Caki2 (cell line): Measurements from ENCODE around the gene AXL. TPM values are rescaled to one million over a fixed set of nuclear protein-coding genes. Genes with fewer than 3 reads are reported as not detected.

Source experiments
- DNase-seq: peaks from one replicate; pipeline ENCODE4 v3.0.0-alpha.2; 2015; ENCODE audit warnings: low read depth
- in situ Hi-C: cut with HindIII; loops from 2 replicates; pipeline ENCODE4 v1.10.0; 2016; ENCODE audit warnings: low sequenced_read_pairs, low pct_unique_long_range_greater_than_20kb, mixed read lengths
- total RNA-seq: library from RNA; depleted of rRNA; stranded (reverse); fragments of >200 nt; shearing (Covaris generic); gene quantifications from 2 replicates; pipeline ENCODE4 v1.2.3, GENCODE V29; 2014; ENCODE audit warnings: low replicate concordance

The AXL gene
- total RNA-seq, 1 experiment from 2014 or later: 418 TPM

DNA sequence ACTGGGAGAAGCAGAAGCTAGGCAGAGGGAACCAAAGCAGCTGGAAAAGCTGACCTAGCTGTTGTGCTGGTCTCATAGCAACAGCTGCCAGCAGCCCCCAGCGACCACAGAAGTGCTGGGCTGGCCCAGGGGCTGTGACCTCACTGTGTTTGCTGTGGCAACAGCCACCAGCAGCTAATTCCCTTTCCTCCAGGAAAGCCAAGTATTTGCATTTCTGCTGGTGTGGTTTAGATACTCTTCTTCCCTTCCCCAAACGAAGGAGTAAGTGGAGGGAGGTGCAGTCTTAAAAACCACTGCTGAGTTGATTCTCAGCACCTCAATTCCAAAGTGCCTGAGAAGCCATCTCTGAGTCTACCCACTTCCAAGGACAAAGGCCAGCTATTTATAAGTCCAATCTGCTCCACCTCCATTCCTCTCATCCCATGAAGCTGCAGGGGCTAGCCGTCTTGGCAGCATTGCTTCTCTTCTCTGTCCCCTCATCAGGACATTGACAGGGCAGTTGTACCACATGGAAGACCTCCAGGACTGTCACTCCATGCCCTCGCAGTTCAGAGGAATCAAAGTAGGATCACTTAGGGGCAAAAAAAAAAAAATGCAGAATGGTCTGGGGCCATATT lies 79.4 kb downstream of the AXL start:
- in situ Hi-C loops: no loop called here
- peak; percentile 44 for DNase-seq

- no peak for DNase-seq
These were observed 80.2 kb downstream of the AXL start for GRCh38 chr19:41299046-41299754.

DNA sequence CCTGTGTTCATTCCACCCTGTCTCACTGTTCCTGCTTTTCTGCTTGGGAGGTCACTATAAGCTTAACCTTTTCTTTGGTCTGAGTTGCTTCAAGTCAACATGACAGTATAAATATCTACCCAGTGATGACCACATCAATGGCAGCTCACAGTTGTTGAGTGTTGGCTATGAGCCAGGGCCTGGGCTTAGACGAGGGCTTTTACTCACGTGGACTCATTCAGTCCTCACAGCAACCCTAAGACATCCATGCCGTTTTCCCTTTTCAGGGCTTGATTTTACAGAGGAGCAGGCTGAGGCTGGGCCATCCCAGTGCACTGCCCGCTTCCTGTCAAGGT lies 80.7 kb downstream of the AXL start:
- no peak for DNase-seq
- in situ Hi-C loops: no loop called here

More at GRCh38 chr19:41299046-41299754, 80.2 kb downstream of the AXL start:
- in situ Hi-C loops: no loop called here

GRCh38 chr19:41300555-41300954 lies 81.5 kb downstream of the AXL start:
- in situ Hi-C loops: no loop called here

DNA sequence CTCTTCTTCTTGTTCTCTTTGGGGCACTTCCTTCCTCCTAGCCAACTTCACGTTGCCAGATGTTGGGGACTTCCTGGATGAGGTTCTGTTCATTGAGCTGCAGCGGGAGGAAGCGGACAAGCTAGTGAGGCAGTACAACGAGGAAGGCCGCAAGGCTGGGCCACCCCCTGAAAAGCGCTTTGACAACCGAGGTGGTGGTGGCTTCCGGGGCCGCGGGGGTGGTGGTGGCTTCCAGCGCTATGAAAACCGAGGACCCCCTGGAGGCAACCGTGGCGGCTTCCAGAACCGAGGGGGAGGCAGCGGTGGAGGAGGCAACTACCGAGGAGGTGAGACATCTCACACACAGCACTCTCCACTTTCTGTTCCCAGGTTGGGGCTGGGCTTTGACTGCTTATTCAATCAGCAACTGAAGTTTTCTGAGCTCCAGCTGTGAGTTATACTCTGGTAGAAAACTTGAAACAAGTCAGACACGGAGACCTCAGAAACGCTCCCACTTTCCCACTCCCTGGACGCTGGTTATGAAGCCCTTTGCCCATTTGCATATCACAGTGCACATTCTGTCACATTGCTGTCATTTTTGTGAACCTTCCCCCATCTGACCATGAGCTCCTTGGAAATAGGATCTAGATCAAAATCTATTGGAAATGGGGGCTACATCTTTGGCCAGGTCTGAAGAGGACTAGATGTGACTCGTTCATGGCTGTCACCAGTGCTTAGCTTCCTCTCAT lies 83.8 kb downstream of the AXL start:
- in situ Hi-C loops: no loop called here
- DNase-seq: no peak

More at GRCh38 chr19:41300555-41300954, 81.5 kb downstream of the AXL start:
- DNase-seq: no peak

DNA sequence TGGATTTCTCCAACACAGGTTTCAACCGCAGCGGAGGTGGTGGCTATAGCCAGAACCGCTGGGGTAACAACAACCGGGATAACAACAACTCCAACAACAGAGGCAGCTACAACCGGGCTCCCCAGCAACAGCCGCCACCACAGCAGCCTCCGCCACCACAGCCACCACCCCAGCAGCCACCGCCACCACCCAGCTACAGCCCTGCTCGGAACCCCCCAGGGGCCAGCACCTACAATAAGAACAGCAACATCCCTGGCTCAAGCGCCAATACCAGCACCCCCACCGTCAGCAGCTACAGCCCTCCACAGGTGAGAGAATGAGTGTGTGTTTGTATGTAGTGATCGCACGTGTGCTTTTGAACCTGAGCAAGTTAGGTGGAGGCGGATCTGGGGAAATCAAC lies 84.9 kb downstream of the AXL start:
- no peak for DNase-seq
- in situ Hi-C loops: no loop called here

DNA sequence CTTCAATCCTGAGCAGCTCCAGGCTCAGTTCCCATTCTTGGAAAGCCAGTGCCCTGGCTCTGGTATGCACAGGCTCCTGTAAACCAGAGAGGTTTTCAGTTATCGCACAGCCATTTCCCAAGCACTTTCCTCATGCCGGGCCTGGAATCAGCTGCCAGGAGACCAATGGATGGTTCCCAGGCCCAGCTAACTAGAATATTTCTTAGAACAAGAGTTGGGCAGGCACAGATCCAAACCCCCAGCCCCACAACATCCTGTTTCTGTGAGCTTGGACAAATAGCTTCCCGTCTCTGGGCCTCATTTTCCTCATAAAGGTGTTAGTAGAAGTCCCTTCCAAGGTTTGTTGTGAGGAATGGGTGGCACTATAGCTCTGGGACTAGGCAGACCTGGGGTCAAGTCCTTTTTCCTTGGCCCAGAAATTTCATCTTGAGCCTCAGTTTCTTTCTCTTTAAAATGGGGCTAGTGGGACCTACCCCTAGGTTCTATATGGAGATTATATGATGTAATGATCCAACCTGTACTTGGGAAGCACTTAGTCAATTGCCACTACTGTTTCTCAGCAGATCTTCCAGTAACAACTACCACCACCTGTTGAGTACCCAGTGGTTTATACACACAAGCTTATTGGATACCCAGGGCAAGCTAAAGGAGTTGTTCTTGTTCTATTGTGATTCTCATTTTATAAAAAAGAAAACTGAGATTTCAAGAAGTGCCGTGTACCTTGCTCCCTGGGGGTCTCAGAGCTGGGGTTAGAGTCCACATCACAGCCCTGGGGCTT lies 85.9 kb downstream of the AXL start:
- in situ Hi-C loops: no loop called here
- DNase-seq: no peak

- in situ Hi-C loops: no loop called here
- no peak for DNase-seq
These were observed 87.1 kb downstream of the AXL start for GRCh38 chr19:41305927-41306793.

DNA sequence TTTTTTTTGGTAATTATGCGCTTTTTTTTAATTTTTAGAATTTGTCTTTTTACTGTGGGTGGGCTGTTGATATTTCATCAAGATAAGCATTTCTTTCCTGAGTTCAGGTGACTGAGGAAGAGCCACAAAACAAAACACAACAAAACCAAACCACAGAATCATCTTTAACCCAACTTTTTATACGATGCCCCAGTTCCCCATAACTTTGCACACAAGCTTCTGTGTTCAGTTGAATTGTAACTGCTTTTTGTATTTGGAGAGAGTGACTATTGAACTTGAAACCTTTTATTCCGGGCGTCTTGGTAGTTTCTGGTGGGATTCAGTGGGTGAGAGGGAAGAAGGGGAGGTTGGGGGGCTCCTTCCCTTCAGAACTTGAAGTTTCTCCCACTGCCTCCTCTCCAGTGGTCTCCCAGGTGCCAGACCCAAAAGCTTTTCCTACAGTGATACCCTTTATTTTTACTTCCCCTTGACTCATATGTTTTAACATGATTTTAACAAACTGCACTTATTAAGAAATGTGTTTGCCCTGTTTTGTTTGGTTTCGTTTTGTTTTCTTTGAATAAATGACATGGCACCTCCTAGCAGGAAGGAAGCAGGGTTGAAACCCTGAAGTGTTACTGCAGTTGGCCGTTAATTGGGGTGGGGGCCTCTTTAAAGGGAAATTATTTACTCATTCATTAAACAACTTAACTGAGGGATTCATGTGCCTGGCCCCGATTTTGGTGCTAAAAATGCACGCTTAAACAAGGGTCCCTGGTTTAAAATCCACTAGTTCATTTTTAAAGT lies 88.3 kb downstream of the AXL start:
- no peak for DNase-seq
- in situ Hi-C loops: no loop called here

DNA sequence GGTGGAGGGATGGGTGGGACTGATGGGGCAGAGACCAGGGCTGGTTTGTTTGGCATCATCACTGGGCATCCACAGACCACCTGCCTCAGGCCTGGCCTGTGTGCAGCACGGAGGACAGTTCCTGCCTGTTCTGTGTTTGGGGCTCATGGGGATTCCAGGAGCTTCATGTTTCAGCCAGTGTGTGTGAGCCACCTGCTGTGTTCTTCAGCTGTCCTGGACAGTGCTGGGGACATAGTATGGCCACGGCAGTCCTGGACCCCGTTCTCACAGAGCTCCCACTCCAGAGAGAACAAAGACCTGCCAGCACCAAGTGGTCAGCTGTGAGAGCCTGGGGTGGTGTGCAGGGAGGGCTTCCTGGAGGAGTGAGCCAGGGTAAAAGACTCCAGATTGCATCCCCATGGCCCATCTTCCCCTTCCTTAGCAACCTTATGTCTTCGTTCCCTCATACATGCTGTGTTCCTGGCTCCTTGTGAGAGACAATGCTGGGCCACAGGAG lies 89.0 kb downstream of the AXL start:
- in situ Hi-C loops: no loop called here
- DNase-seq: no peak

DNA sequence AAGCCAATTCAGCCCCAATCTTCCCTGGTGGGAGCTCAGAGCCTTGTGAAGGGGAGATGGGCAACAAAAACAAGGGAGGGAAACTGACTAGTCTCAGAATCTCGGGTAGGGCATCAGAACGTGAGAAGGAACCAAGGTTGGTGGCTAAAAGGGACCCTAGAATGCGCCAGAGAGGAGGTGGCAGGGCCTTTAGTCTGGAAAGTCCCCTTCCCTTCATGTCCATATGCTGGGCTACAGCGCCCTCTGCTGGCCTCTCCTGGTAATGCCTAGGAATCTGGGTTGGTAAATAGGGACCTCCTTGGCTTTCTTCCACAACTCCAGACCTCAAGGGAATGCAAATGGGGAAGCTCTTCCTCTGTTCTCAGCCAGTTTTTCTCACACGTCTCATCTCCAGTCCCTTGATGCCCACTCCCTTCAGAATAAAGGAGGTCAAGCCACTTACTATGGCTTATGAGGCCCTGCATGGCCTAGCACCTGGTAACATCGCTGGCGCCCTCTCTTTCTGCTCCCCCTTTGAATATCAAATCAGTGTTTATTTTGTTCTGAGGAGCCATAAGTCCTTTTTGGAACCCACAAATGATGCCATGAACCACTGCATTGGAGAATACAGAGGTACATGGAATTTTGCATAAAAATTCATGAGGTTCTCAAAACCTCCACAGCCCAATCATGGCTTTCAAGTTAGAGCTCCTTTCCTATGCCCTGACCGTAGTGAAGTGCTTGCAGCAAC lies 89.6 kb downstream of the AXL start:
- in situ Hi-C loops: no loop called here
- peak; percentile 91 for DNase-seq

DNA sequence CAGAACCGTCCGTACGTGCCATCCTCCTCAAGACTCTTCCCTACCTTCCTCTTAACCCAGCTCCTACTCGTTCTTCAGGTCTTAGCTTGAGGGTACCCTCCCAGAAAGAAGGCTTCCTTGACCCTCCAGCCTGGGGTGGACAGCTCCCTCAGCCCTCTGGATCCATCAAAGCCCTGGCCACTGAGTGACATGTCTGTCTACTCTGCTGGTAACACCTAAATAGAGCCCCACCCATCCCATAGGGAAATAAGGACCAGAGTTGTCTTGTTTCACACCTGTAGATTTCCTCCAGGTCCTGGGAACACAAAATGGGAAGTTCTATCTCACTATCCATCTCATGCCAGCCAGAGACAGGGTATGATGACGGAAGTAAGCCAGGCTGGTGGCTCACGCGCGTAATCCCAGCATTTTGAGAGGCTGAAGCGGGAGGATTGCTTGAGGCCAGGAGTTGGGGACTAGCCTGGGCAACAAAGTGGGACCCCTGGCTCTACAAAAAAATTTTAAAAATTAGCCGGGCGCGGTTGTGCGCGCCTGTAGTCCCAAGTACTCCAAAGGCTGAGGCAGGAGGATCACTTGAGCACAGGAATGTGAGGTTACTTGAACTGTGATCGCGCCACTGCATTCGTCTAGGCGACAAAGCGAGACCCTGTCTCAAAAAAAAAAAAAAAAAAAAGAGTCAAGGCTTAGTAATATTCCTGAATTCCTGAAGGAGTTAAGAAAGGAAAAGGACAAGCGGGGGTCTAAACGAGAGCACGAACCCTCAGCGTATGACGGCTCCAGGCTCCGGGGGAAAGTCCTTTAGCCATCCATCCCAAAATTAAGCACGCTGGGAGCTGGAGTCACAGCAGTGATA lies 90.4 kb downstream of the AXL start:
- peak; percentile 46 for DNase-seq
- in situ Hi-C loops: no loop called here

DNA sequence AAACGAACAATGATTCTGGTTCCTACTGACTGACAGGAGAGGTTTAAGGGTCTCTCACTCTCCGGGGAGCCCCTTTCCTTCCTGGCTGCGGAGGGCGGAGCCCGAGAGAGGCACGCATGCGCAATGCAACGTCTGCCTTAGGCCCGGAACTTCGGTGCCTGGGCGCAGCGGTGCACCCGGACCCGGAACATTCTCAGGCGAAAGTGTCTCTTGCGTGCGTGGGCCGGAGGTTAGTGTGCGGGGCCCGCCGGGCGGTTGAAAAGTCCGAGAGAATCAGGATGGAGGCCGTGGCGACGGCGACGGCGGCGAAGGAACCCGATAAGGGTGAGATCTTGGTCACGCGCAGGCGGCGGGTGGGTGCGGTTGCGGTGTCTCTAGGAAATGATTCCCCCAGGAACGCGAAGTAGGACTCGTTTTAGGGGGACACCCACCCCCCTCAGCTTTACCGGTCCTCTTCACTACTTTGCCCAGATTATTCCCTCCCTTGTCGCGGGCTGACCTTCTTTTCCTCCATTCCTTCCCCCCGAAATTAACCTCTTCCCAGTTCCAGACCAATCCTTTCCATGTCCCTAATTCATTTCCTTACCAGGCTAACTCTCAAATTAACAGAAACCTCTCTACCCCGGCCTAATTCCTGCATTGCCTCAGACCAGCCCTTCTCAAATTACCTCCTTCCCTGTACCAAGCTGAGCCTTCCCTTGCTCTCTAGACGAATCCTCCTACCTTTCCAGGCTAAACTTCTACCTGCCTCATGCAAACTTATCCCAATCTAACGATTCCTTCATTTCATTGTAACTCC lies 91.2 kb downstream of the AXL start, which contains the start of gene CCDC97:
Gene CCDC97, plus strand, starts transcription at position 140 of the 799 bp plus-strand sequence. Its CDS starts 139 bp downstream, at position 279.
- peak; percentile 90 for DNase-seq

GRCh38 chr19:41311072-41311471 lies 92.0 kb downstream of the AXL start:
- peak; percentile 40 for DNase-seq
- in situ Hi-C loops: no loop called here

More for the DNA sequence above, 91.2 kb downstream of the AXL start, which contains the start of gene CCDC97:
- in situ Hi-C loops: no loop called here
